ENCODE data around the gene ARPC3. TPM values are rescaled to one million over a fixed set of nuclear protein-coding genes. Genes with fewer than 3 reads are reported as not detected.

The ARPC3 gene
- polyA plus RNA-seq, 3 donors, result 133 to 1,727 (median 1,716) TPM

- TF ChIP-seq CTCF (IDR thresholded peaks at IDR 0.05), result no peak
- no peaks in the 10 kb centered on the region for H3K4me1 ChIP-seq (ENCODE audit: control insufficient read depth in 1 of 2, insufficient read depth in 2 of 2, low read length in 2 of 2)
- Mint-ChIP-seq H3K9me3 (no peaks in the 10 kb centered on the region), H3K4me1 (peaks cover 6% of the 10 kb centered on the region), H3K27me3 (ENCODE audit: low read depth in 3 of 3) (peaks cover 0 to 5% (median 1%) of the 10 kb centered on the region in 3 donors), H3K36me3 (no peaks in the 10 kb centered on the region), H3K4me3 (no peak overlapping the region), H3K27ac (no peak overlapping the region)
- WGBS (ENCODE audit: insufficient coverage), result no CpG with 5 or more reads among the region's 3 CpGs
- no peaks in the 10 kb centered on the region for H3K9me3 ChIP-seq (replicated peaks in 1 of 2; ENCODE audit: control insufficient read depth in 1 of 2, insufficient read depth in 1 of 2, low read length in 2 of 2)
- H4K20me1 ChIP-seq (ENCODE audit: insufficient read depth, low read length), result no peaks in the 10 kb centered on the region
- H3K36me3 ChIP-seq (replicated peaks in 1 of 2; ENCODE audit: control insufficient read depth in 1 of 2, insufficient read depth in 2 of 2, low read length in 2 of 2), result no peaks in the 10 kb centered on the region
- H3K9ac ChIP-seq (ENCODE audit: insufficient read depth, low read length, poor library complexity, severe bottlenecking), result no peak overlapping the region
- no peak overlapping the region for H3K4me2 ChIP-seq (replicated peaks; ENCODE audit: extremely low read depth, low read length, poor library complexity, severe bottlenecking)
- H3K27ac ChIP-seq (ENCODE audit: low read depth in 1 of 2, low read length in 2 of 2), result no peak overlapping the region
- H2AFZ ChIP-seq (ENCODE audit: insufficient read depth, low read depth, low read length, poor library complexity, severe bottlenecking), result no peak overlapping the region
- no peaks in the 10 kb centered on the region for H3K79me2 ChIP-seq (ENCODE audit: insufficient read depth, low read length)
- intact Hi-C loops (cut with micrococcal nuclease), result loop anchor here in 1 of 2 donors (10.0 kb wide), 1 partner anchor 322 kb away; no protein-coding TSS in a partner anchor
- DNase-seq, result no peak
- no peaks in the 10 kb centered on the region for H3K27me3 ChIP-seq (ENCODE audit: control insufficient read depth in 2 of 2, insufficient read depth in 2 of 2, low read length in 2 of 2)
- no peak overlapping the region for H3K4me3 ChIP-seq (replicated peaks in 1 of 3; ENCODE audit: low read depth in 2 of 3, low read length in 3 of 3)
Measured at GRCh38 chr12:110426406-110426805, 23.7 kb downstream of the ARPC3 start.

GRCh38 chr12:110424237-110424636 is 25.9 kb downstream of the ARPC3 start:
- no peaks in the 10 kb centered on the region for H4K20me1 ChIP-seq (ENCODE audit: insufficient read depth, low read length)
- Mint-ChIP-seq H3K4me3 (no peak overlapping the region), H3K36me3 (no peaks in the 10 kb centered on the region), H3K9me3 (no peaks in the 10 kb centered on the region), H3K27ac (no peak overlapping the region), H3K4me1 (peaks cover 2% of the 10 kb centered on the region), H3K27me3 (ENCODE audit: low read depth in 3 of 3) (peaks cover 0 to 3% (median 2%) of the 10 kb centered on the region in 3 donors)
- H3K27me3 ChIP-seq (ENCODE audit: control insufficient read depth in 2 of 2, insufficient read depth in 2 of 2, low read length in 2 of 2), result no peaks in the 10 kb centered on the region
- H3K36me3 ChIP-seq (replicated peaks in 1 of 2; ENCODE audit: control insufficient read depth in 1 of 2, insufficient read depth in 2 of 2, low read length in 2 of 2), result no peaks in the 10 kb centered on the region
- H3K4me1 ChIP-seq (ENCODE audit: control insufficient read depth in 1 of 2, insufficient read depth in 2 of 2, low read length in 2 of 2), result no peaks in the 10 kb centered on the region
- no peak overlapping the region for H3K9ac ChIP-seq (ENCODE audit: insufficient read depth, low read length, poor library complexity, severe bottlenecking)
- no peak overlapping the region for H3K4me3 ChIP-seq (replicated peaks in 1 of 3; ENCODE audit: low read depth in 2 of 3, low read length in 3 of 3)
- no peak overlapping the region for H2AFZ ChIP-seq (ENCODE audit: insufficient read depth, low read depth, low read length, poor library complexity, severe bottlenecking)
- no peak for TF ChIP-seq CTCF (IDR thresholded peaks at IDR 0.05)
- no peaks in the 10 kb centered on the region for H3K9me3 ChIP-seq (replicated peaks in 1 of 2; ENCODE audit: control insufficient read depth in 1 of 2, insufficient read depth in 1 of 2, low read length in 2 of 2)
- no peak for DNase-seq
- no peaks in the 10 kb centered on the region for H3K79me2 ChIP-seq (ENCODE audit: insufficient read depth, low read length)
- intact Hi-C loops (cut with micrococcal nuclease), result loop anchor here in 1 of 2 donors (10.0 kb wide), 1 partner anchor 319 kb away; no protein-coding TSS in a partner anchor
- no peak overlapping the region for H3K4me2 ChIP-seq (replicated peaks; ENCODE audit: extremely low read depth, low read length, poor library complexity, severe bottlenecking)
- WGBS (ENCODE audit: insufficient coverage), result 93% methylated on average over 2 of the region's 3 CpGs
- no peak overlapping the region for H3K27ac ChIP-seq (ENCODE audit: low read depth in 1 of 2, low read length in 2 of 2)
